ENCODE data around the gene JAM2.

- TF ChIP-seq, protein P1, sequence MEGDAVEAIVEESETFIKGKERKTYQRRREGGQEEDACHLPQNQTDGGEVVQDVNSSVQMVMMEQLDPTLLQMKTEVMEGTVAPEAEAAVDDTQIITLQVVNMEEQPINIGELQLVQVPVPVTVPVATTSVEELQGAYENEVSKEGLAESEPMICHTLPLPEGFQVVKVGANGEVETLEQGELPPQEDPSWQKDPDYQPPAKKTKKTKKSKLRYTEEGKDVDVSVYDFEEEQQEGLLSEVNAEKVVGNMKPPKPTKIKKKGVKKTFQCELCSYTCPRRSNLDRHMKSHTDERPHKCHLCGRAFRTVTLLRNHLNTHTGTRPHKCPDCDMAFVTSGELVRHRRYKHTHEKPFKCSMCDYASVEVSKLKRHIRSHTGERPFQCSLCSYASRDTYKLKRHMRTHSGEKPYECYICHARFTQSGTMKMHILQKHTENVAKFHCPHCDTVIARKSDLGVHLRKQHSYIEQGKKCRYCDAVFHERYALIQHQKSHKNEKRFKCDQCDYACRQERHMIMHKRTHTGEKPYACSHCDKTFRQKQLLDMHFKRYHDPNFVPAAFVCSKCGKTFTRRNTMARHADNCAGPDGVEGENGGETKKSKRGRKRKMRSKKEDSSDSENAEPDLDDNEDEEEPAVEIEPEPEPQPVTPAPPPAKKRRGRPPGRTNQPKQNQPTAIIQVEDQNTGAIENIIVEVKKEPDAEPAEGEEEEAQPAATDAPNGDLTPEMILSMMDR (IDR thresholded peaks at IDR 0.05): no peak
- no peak for TF ChIP-seq POLR2AphosphoS5 (IDR thresholded peaks at IDR 0.05)
- TF ChIP-seq POLR2A (IDR thresholded peaks at IDR 0.05): no peak
- TF ChIP-seq EP300 (IDR thresholded peaks at IDR 0.05): no peak
Measured at GRCh38 chr21:25656412-25656811, 17.4 kb downstream of the JAM2 start.
